NCI-H1436 treated with DMSO at 0.1 percent for 48 hours (cell line): ENCODE data around the gene SSR3.
"Not testable (repeated sequence)": the region's sequence is repeated elsewhere in the genome, so short reads cannot be mapped to it uniquely, and the experiment has no call there.

Source experiments
- DNase-seq: peaks from one replicate; lab custom pipeline; 2025; lab: John Stamatoyannopoulos, UW

The SSR3 gene

DNA sequence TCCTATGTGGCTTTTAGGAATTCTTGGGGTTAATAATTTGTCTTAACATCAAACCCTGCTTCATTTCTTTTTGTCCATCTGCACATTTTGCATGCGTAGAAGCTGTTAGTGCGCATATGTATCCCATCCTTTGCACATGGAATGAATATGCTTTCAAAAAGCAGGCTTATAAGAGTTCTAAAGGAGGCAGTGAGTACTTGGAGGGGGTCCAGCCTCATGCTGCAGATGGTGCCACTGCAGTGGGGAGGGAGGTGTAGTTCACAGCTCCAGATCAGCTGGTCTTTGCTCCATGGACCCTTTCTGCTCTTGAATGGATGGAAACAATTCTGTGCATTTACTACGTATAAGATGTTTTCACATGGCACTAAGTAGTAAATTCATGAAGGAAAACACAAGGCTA is 20.7 kb upstream of the SSR3 start:
- DNase-seq, result no peak

DNA sequence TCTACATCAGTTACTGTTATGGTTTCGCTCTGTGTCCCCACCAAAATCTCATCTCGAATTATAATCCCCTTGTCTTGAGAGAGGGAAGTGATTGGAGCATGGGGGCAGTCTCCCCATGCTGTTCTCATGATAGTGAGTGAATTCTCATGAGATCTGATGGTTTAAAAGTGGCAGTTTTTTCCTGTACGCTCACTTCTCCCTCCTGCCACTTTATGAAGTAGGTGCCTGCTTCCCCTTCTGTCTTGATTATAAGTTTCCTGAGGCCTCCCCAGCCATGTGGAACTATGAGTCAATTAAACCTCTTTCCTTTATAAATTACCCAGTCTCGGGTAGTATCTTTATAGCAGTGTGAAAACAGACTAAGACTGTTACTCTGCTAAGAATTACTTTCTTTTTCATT is 15.0 kb upstream of the SSR3 start:
- DNase-seq, result not testable (repeated sequence)

GRCh38 chr3:156569016-156569415 is 14.1 kb upstream of the SSR3 start:
- not testable (repeated sequence) for DNase-seq

GRCh38 chr3:156563900-156564682 is 9.2 kb upstream of the SSR3 start:
- DNase-seq, result no peak

DNA sequence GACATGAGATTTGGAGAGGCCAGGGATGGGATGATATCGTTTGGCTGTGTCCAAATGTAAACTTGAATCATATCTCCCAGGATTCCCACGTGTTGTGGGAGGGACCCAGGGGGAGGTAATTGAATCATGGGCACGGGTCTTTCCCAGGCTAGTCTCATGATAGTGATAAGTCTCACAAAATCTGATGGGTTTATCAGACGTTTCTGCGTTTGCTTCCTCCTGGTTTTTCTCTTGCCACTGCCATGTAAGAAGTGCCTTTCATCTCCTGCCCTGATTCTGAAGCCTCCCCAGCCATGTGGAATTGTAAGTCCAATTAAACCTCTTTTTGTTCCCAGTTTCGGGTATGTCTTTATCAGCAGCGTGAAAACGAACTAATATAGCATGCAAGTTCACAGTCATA is 7.6 kb upstream of the SSR3 start:
- not testable (repeated sequence) for DNase-seq

DNA sequence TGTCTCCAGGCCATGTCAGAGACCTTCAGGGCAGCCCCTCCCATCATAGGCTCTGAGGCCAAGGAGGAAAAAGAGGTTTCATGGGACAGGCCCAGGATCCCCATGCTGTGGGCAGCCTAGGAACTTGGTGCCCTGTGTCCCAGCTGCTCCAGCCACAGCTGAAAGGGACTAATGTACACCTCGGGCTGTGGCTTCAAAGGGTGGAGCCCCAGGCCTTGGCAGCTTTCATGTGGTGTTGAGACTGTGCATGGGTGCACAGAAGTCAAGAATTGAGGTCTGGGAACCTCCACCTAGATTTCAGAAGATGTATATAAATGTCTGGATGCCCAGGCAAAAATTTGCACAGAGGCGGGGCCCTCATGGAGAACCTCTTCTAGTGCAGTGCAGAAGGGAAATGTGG is 6.6 kb upstream of the SSR3 start:
- DNase-seq, result no peak

DNA sequence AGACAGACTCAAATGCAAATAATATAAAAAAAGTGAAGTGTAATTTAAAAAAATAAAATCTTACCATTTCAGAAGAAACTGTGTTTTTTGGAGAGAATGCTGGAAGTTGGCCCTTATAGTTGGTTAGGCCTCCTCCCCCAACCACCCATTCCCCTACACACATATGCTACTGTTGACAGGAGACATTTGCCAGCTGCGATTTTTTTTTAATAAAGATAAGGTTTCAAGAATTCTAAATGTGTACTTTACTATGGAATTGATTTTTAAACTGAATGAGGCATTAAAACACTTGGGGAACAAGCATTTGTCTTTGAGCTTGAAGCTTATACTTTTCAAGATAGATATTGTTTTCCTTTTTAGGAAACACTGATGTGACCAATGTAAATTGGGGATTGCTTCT is 4.4 kb upstream of the SSR3 start:
- no peak for DNase-seq

DNA sequence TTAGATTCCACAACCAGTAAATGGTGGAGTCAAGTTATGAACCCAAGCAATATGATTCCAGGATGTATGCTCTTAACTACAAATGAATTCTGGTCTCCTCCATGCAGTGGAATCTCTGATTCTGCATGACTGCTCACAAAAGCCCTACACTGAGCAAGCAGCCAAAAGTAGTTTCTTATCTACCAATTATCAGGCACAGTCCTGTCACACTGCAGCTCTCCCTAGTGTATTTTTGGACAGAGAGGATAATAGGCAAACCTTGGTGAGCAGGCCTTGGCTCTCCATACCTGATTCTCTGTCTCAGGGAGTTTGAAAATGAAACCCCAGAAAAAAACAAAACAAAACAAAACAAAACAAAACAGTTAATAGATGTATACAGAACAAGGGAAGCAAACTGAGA is 3.5 kb upstream of the SSR3 start:
- no peak for DNase-seq

DNA sequence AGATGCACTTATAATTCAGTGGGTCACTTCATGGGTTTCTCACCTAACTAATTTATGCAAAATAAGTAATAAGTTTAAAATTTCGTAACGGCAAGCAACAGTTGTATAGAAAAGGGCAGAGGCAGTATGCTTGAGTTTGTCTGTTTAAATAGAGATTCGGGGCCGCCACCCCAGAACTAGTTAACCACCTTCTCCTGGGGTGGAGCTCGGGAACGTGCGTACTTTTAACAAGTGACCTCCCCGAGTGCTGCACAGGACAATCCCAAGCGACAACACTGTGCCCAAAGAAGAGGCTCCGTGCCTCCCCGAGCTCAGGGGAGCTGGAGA is 439 bp downstream of the SSR3 start:
- DNase-seq, result no peak

DNA sequence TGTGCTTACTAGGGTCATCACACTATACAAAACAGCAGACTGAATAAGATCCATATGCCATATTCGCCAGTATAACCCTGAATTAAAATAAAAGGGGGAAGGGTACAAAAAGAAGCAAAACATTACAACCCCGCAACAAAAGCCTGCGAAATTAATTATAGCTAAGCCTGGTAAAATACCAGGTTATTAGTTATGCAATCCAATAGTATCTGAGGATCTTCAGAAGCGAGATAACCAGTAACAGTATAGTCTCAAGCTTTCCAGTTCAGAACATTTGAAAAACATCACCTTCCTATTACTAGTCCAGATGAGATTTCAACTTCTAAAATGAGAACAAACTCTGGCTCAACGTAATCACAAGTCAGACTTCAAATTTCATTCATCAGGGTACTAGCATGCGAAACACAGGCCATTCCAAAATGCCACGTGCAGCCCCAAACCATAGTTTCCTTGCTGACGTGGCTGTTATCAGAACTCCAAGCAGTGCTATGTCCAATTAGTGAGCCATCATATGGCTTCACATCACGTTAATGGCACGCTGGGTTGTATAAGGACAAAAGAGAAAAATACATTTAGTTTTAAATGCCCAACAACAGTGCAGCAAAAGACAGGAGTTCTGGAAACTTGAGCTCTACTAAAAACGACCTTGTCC is 1.1 kb downstream of the SSR3 start:
- no peak for DNase-seq

- DNase-seq, result no peak
Measured at GRCh38 chr3:156552973-156553372, 1.9 kb downstream of the SSR3 start.

DNA sequence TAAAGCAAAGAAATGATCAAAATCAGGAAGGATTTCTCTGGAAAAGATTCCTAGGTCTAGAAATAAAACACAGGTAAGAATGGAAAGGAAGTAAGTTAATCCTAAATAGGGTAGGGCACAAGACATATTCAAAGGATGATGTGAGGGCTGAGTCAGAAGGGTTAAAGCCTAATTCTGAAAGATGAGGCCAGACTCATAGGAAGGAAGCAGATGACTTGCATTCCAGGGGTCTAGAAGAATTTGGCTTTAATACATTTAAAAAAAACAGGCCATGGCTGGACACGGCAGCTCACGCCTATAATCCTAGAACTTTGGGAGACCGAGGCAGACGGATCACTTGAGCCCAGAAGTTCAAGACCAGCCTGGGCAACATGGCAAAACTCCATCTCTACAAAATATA is 3.2 kb downstream of the SSR3 start:
- no peak for DNase-seq

GRCh38 chr3:156551261-156551660 is 3.7 kb downstream of the SSR3 start:
- DNase-seq, result no peak

- no peak for DNase-seq
Measured at GRCh38 chr3:156548902-156549301, 6.0 kb downstream of the SSR3 start.

GRCh38 chr3:156548041-156548687 is 6.8 kb downstream of the SSR3 start:
- no peak for DNase-seq

DNA sequence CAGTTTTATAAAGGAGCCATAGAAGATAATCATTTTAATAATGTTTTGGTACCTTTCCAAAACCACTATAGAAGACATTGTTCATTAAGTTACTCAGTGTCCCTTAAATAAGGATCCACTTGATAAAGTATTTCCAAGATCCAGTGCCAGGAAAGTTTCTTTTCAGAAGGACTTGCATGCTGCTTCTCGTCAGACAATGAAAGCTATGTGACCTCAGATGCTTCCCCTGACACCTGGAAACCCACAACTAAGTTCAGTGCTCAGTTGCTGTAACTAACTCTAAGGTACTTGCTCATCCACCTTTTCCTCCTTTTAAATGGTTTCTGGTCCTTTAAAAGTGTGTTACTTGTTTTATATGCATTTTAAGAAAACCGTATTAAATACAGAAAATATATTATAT is 7.3 kb downstream of the SSR3 start:
- DNase-seq, result no peak

GRCh38 chr3:156543043-156543555 is 11.8 kb downstream of the SSR3 start:
- DNase-seq, result no peak

DNA sequence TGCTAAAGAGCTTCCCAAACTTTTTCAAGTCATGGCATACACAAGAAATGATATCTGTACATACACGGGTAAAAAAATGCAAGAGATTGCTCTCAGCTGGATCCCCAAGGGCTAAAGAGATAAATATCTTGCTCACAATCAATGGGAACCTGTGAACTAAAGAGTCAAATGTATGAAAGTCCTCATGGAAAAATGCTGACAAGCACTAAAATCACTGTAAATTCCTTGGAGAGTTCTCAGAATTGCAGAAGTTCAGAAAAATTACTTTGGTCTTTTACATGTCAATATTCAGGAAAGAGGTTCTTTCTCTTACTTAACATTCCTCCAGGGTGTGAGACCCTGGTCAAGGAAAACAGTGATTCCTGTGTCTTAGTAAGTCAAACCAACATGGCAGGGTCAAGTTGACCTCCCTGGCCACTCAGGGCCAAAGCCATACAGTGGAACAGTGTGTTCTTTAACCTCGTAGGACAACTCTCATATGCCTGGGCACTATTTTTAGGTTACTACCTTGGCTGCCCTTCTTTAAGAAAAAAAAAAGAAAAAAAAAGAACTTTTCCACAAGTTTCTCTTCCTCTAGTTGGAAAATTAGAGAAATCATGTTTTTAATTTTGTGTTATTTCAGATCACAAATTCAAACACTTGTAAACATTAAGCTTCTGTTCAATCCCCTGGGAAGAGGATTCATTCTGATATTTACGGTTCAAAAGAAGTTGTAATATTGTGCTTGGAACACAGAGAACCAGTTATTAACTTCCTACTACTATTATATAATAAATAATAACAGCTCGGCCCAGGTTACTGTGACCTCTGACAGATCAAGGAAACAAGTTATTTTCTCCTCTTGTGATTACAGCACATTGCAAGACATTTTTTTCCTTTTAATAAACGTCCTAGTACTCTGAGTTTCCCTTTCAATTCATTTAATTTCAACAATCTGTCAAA is 12.5 kb downstream of the SSR3 start:
- no peak for DNase-seq

DNA sequence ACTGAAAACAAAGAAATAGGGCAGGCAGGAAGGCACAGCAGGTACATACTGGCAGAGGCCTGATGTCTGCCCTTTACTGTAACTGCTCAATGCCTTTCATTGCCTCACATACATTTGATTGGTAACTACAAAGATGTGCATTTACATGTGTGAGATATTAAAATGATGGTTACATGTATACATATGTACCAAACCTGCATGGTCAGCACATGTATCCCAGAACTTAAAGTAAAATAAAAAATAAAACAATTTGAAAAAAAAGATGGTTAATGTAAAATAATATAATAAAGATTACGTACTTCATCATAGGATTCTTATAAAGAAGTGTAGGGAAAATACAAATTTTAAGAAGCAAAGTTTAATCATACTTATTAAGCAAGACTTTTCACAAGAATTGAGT is 15.1 kb downstream of the SSR3 start:
- no peak for DNase-seq

DNA sequence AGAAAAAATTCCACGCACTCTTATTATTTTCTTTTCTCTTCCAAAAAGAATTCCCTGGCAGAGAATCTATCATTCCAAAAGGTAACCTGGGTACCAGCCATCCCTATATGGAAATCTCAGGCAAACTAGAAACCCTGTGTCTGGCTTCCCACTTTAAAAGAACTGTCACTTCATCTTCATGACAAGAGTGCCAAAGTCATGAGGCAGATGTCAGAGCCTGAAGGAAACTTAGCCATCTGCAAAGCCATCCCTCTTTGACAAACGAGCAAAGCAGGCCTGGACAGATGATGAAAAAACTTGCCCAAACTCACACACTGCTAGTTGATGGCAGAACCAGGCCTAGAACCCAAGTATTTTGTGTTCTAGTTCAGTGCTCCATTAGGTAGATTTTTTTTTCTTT is 15.9 kb downstream of the SSR3 start:
- DNase-seq, result no peak

- DNase-seq, result no peak
Measured at GRCh38 chr3:156536524-156537316, 18.2 kb downstream of the SSR3 start.
